WTC11 (cell line): ENCODE results near the gene MRFAP1L1. TPM values are rescaled to one million over a fixed set of nuclear protein-coding genes. Genes with fewer than 3 reads are reported as not detected.
A peak's percentile ranks its signal among the peaks of the same experiment; 100 is the strongest.

Experiments
- ATAC-seq: fragments of 200-7000 bp; cut with Tn5 transposase; 2 replicates; pipeline ENCODE4 v1.10.0; 2021; ENCODE audit warnings: mild to moderate bottlenecking, moderate library complexity
- CTCF ChIA-PET: fragments of 300-600 bp; sonication (Branson Sonifier 250); formaldehyde crosslinking; loops from one replicate; lab custom pipeline; 2021; ENCODE audit warnings: antibody characterized with exemption; lab: Charles Lee
- POLR2A ChIA-PET: fragments of 350-600 bp; sonication (Branson Sonifier 250); formaldehyde crosslinking; loops from one replicate; lab custom pipeline; 2021; ENCODE audit warnings: antibody characterized with exemption; lab: Charles Lee
- DNase-seq: peaks from one replicate; pipeline ENCODE4 v3.0.0; 2021; ENCODE audit warnings: low spot score
- H3K27ac Mint-ChIP-seq: 2 replicates; pipeline ENCODE4 v1.8.0; 2021; ENCODE audit warnings: mixed read lengths
- H3K27me3 Mint-ChIP-seq: 2 replicates; pipeline ENCODE4 v1.8.0; 2021; ENCODE audit warnings: low read depth, mild to moderate bottlenecking, moderate library complexity, mixed read lengths
- H3K36me3 Mint-ChIP-seq: 2 replicates; pipeline ENCODE4 v1.8.0; 2021; ENCODE audit warnings: mixed read lengths
- H3K4me1 Mint-ChIP-seq: 2 replicates; pipeline ENCODE4 v1.8.0; 2022; ENCODE audit warnings: mixed read lengths
- H3K4me3 Mint-ChIP-seq: 2 replicates; pipeline ENCODE4 v1.8.0; 2021; ENCODE audit warnings: mild to moderate bottlenecking, moderate library complexity, mixed read lengths
- H3K9me3 Mint-ChIP-seq: 2 replicates; pipeline ENCODE4 v1.8.0; 2021; ENCODE audit warnings: mixed read lengths
- CBFB ChIP-seq: sonication (generic); formaldehyde crosslinking; IDR thresholded peaks from 2 replicates; pipeline ENCODE4 v1.8.1; 2022; ENCODE audit warnings: mild to moderate bottlenecking, low read depth, missing genetic modification reagents
- CREM ChIP-seq: sonication (generic); formaldehyde crosslinking; IDR thresholded peaks from 2 replicates; pipeline ENCODE4 v1.8.1; 2022; ENCODE audit warnings: mild to moderate bottlenecking, missing genetic modification reagents, moderate library complexity
- ELF4 ChIP-seq: sonication (generic); formaldehyde crosslinking; IDR thresholded peaks from 2 replicates; pipeline ENCODE4 v1.8.1; 2022; ENCODE audit warnings: low read depth, mild to moderate bottlenecking, moderate library complexity, missing genetic modification reagents
- ESRRA ChIP-seq: sonication (generic); formaldehyde crosslinking; IDR thresholded peaks from 2 replicates; pipeline ENCODE4 v1.8.1; 2022; ENCODE audit warnings: mild to moderate bottlenecking, missing genetic modification reagents, borderline replicate concordance
- ETV6 ChIP-seq: sonication (generic); formaldehyde crosslinking; IDR thresholded peaks from 2 replicates; pipeline ENCODE4 v1.8.1; 2022; ENCODE audit warnings: mild to moderate bottlenecking, missing genetic modification reagents
- FOXK1 ChIP-seq: sonication (generic); formaldehyde crosslinking; IDR thresholded peaks from 2 replicates; pipeline ENCODE4 v1.8.0; 2022; ENCODE audit warnings: mild to moderate bottlenecking, moderate library complexity, missing genetic modification reagents
- NR1H2 ChIP-seq: sonication (generic); formaldehyde crosslinking; IDR thresholded peaks from 2 replicates; pipeline ENCODE4 v1.9.0; 2021; ENCODE audit warnings: mild to moderate bottlenecking, moderate library complexity, missing genetic modification reagents
- SMAD4 ChIP-seq: sonication (generic); formaldehyde crosslinking; IDR thresholded peaks from 2 replicates; pipeline ENCODE4 v1.8.0; 2022; ENCODE audit warnings: mild to moderate bottlenecking, missing genetic modification reagents
- SP1 ChIP-seq: sonication (generic); formaldehyde crosslinking; conservative IDR thresholded peaks from 2 replicates; pipeline ENCODE4 v1.8.1; 2022; ENCODE audit warnings: missing genetic modification reagents
- TCF7 ChIP-seq: sonication (generic); formaldehyde crosslinking; IDR thresholded peaks from 2 replicates; pipeline ENCODE4 v1.8.0; 2022; ENCODE audit warnings: mild to moderate bottlenecking, low read depth, missing genetic modification reagents, moderate library complexity
- TEAD4 ChIP-seq: sonication (generic); formaldehyde crosslinking; IDR thresholded peaks from 2 replicates; pipeline ENCODE4 v1.8.0; 2022; ENCODE audit warnings: mild to moderate bottlenecking, missing genetic modification reagents
- ZBTB21 ChIP-seq: sonication (generic); formaldehyde crosslinking; IDR thresholded peaks from 2 replicates; pipeline ENCODE4 v1.8.1; 2023; ENCODE audit warnings: mild to moderate bottlenecking, missing genetic modification reagents, borderline replicate concordance
- ZNF671 ChIP-seq: fragments of 250-450 bp; sonication (Bioruptor Pico); IDR thresholded peaks from 2 replicates; pipeline ENCODE4 v1.8.0; 2021; ENCODE audit warnings: mild to moderate bottlenecking
- total RNA-seq: library from RNA; stranded (reverse); gene quantifications from 3 replicates; pipeline ENCODE4 v1.2.3, GENCODE V29; 2021
- TF ChIP-seq, protein P1 (sequence below): sonication (generic); formaldehyde crosslinking; IDR thresholded peaks from 2 replicates; pipeline ENCODE4 v1.8.0; 2023; ENCODE audit warnings: mild to moderate bottlenecking, missing genetic modification reagents
- TF ChIP-seq, protein P2 (sequence below): sonication (generic); formaldehyde crosslinking; IDR thresholded peaks from 2 replicates; pipeline ENCODE4 v1.8.1; 2023; ENCODE audit warnings: mild to moderate bottlenecking, missing genetic modification reagents
- TF ChIP-seq, protein P3 (sequence below): sonication (generic); formaldehyde crosslinking; IDR thresholded peaks from 2 replicates; pipeline ENCODE4 v1.8.1; 2022; ENCODE audit warnings: missing genetic modification reagents, borderline replicate concordance
- TF ChIP-seq, protein P4 (sequence below): sonication (generic); formaldehyde crosslinking; IDR thresholded peaks from 2 replicates; pipeline ENCODE4 v1.8.1; 2023; ENCODE audit warnings: mild to moderate bottlenecking, missing genetic modification reagents, moderate library complexity
- TF ChIP-seq, protein P5 (sequence below): sonication (generic); formaldehyde crosslinking; IDR thresholded peaks from 2 replicates; pipeline ENCODE4 v1.8.0; 2022; ENCODE audit warnings: mild to moderate bottlenecking, missing genetic modification reagents
- TF ChIP-seq, protein P6 (sequence below): sonication (generic); formaldehyde crosslinking; conservative IDR thresholded peaks from 2 replicates; pipeline ENCODE4 v1.8.1; 2022; ENCODE audit warnings: mild to moderate bottlenecking, missing genetic modification reagents
- TF ChIP-seq, protein P7 (sequence below): sonication (generic); formaldehyde crosslinking; IDR thresholded peaks from 2 replicates; pipeline ENCODE4 v1.8.0; 2022; ENCODE audit warnings: mild to moderate bottlenecking, missing genetic modification reagents
- TF ChIP-seq, protein P8 (sequence below): sonication (generic); formaldehyde crosslinking; IDR thresholded peaks from 2 replicates; pipeline ENCODE4 v1.8.1; 2022; ENCODE audit warnings: mild to moderate bottlenecking, missing genetic modification reagents, moderate library complexity, borderline replicate concordance
- TF ChIP-seq, protein P9 (sequence below): fragments of 250-450 bp; sonication (Bioruptor Pico); IDR thresholded peaks from 2 replicates; pipeline ENCODE4 v1.8.0; 2021; ENCODE audit warnings: mild to moderate bottlenecking

The MRFAP1L1 gene
- total RNA-seq, 1 experiment from 2014 or later, result 54.4 TPM

DNA sequence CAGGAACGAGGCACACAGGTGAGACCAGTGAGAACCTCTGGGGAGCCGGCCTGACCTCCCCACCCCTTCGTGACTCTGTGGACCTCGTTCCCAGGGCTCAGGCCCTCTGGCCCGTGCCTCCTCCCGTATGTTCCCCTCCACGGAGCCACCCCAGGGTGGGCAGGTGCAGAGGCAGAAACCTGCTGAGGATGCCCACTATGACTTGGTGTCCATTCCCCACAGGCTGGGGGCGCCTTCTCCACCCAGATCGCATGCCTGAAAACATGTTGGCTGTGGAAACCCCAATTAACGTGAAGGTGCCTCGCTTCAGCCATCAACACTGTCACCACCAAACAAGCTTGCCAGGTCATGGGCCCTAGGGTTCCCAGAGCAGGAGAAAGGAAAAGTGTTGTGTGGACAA lies 33.3 kb upstream of the MRFAP1L1 start:
- Mint-ChIP-seq H3K27me3 (no peaks in the 10 kb centered on the region), H3K27ac (no peak overlapping the region), H3K4me1 (no peaks in the 10 kb centered on the region), H3K4me3 (no peak overlapping the region), H3K36me3 (no peaks in the 10 kb centered on the region), H3K9me3 (peaks cover 11% of the 10 kb centered on the region)
- CTCF ChIA-PET, result interaction anchor here (0.7 kb wide), 1 partner anchor 1666 kb away, joined by 4 read pairs; no protein-coding TSS in a partner anchor
- DNase-seq, result no peak
- 0 out of 2 replicates have a peak, but pooled peaks have one; percentile 18 for ATAC-seq
- POLR2A ChIA-PET, result no interaction called here
- TF ChIP-seq, protein P1, sequence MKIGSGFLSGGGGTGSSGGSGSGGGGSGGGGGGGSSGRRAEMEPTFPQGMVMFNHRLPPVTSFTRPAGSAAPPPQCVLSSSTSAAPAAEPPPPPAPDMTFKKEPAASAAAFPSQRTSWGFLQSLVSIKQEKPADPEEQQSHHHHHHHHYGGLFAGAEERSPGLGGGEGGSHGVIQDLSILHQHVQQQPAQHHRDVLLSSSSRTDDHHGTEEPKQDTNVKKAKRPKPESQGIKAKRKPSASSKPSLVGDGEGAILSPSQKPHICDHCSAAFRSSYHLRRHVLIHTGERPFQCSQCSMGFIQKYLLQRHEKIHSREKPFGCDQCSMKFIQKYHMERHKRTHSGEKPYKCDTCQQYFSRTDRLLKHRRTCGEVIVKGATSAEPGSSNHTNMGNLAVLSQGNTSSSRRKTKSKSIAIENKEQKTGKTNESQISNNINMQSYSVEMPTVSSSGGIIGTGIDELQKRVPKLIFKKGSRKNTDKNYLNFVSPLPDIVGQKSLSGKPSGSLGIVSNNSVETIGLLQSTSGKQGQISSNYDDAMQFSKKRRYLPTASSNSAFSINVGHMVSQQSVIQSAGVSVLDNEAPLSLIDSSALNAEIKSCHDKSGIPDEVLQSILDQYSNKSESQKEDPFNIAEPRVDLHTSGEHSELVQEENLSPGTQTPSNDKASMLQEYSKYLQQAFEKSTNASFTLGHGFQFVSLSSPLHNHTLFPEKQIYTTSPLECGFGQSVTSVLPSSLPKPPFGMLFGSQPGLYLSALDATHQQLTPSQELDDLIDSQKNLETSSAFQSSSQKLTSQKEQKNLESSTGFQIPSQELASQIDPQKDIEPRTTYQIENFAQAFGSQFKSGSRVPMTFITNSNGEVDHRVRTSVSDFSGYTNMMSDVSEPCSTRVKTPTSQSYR (CRISPR knock-in tag), result no peak
- TF ChIP-seq SP1, result no peak
- TF ChIP-seq CBFB (CRISPR knock-in tag), result no peak
- TF ChIP-seq, protein P2, sequence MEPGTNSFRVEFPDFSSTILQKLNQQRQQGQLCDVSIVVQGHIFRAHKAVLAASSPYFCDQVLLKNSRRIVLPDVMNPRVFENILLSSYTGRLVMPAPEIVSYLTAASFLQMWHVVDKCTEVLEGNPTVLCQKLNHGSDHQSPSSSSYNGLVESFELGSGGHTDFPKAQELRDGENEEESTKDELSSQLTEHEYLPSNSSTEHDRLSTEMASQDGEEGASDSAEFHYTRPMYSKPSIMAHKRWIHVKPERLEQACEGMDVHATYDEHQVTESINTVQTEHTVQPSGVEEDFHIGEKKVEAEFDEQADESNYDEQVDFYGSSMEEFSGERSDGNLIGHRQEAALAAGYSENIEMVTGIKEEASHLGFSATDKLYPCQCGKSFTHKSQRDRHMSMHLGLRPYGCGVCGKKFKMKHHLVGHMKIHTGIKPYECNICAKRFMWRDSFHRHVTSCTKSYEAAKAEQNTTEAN, result no peak
- TF ChIP-seq, protein P3, sequence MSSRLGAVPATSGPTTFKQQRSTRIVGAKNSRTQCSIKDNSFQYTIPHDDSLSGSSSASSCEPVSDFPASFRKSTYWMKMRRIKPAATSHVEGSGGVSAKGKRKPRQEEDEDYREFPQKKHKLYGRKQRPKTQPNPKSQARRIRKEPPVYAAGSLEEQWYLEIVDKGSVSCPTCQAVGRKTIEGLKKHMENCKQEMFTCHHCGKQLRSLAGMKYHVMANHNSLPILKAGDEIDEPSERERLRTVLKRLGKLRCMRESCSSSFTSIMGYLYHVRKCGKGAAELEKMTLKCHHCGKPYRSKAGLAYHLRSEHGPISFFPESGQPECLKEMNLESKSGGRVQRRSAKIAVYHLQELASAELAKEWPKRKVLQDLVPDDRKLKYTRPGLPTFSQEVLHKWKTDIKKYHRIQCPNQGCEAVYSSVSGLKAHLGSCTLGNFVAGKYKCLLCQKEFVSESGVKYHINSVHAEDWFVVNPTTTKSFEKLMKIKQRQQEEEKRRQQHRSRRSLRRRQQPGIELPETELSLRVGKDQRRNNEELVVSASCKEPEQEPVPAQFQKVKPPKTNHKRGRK, result no peak
- TF ChIP-seq, protein P4, sequence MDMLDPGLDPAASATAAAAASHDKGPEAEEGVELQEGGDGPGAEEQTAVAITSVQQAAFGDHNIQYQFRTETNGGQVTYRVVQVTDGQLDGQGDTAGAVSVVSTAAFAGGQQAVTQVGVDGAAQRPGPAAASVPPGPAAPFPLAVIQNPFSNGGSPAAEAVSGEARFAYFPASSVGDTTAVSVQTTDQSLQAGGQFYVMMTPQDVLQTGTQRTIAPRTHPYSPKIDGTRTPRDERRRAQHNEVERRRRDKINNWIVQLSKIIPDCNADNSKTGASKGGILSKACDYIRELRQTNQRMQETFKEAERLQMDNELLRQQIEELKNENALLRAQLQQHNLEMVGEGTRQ (CRISPR knock-in tag), result no peak
- TF ChIP-seq ELF4 (CRISPR knock-in tag), result no peak
- TF ChIP-seq SMAD4 (CRISPR knock-in tag), result no peak
- TF ChIP-seq ETV6 (CRISPR knock-in tag), result no peak
- no peak for TF ChIP-seq ZNF671 (CRISPR knock-in tag)
- TF ChIP-seq, protein P5, sequence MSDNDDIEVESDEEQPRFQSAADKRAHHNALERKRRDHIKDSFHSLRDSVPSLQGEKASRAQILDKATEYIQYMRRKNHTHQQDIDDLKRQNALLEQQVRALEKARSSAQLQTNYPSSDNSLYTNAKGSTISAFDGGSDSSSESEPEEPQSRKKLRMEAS (CRISPR knock-in tag), result no peak
- TF ChIP-seq, protein P6, sequence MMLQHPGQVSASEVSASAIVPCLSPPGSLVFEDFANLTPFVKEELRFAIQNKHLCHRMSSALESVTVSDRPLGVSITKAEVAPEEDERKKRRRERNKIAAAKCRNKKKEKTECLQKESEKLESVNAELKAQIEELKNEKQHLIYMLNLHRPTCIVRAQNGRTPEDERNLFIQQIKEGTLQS (CRISPR knock-in tag), result no peak
- TF ChIP-seq, protein P7, sequence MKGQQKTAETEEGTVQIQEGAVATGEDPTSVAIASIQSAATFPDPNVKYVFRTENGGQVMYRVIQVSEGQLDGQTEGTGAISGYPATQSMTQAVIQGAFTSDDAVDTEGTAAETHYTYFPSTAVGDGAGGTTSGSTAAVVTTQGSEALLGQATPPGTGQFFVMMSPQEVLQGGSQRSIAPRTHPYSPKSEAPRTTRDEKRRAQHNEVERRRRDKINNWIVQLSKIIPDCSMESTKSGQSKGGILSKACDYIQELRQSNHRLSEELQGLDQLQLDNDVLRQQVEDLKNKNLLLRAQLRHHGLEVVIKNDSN (CRISPR knock-in tag), result no peak
- TF ChIP-seq ESRRA (CRISPR knock-in tag), result no peak
- TF ChIP-seq TCF7 (CRISPR knock-in tag), result no peak

DNA sequence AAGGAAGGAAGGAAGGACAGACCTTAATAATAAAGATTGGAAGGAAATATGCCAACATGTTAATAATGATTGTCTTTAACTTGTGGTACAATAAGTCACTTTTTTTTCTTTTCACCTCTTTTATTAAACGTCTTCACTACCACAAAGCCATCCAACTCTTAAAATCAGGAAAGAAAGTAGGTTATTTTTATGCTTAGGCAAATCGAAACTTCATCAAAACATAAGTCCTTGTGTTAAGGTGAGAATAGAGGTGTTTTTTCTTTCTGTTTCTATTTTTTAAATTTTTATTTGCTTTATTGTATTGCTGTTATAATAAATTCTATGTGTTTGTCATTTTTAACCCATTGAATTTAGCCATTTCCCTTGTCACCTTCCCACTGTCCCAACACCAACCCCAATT lies 32.8 kb upstream of the MRFAP1L1 start:
- no peaks in the 10 kb centered on the region for H3K36me3 Mint-ChIP-seq
- ATAC-seq, result no peak
- no peak overlapping the region for H3K27ac Mint-ChIP-seq
- ChIA-PET POLR2A (no interaction called here), CTCF (no interaction called here)
- peaks cover 11% of the 10 kb centered on the region for H3K9me3 Mint-ChIP-seq
- H3K4me3 Mint-ChIP-seq, result no peak overlapping the region
- H3K27me3 Mint-ChIP-seq, result no peaks in the 10 kb centered on the region
- no peak for DNase-seq
- no peaks in the 10 kb centered on the region for H3K4me1 Mint-ChIP-seq
- TF ChIP-seq FOXK1 (CRISPR knock-in tag) (no peak), ZBTB21 (CRISPR knock-in tag) (no peak), CREM (CRISPR knock-in tag) (no peak), NR1H2 (CRISPR knock-in tag) (no peak), TEAD4 (no peak)
- TF ChIP-seq, protein P8, sequence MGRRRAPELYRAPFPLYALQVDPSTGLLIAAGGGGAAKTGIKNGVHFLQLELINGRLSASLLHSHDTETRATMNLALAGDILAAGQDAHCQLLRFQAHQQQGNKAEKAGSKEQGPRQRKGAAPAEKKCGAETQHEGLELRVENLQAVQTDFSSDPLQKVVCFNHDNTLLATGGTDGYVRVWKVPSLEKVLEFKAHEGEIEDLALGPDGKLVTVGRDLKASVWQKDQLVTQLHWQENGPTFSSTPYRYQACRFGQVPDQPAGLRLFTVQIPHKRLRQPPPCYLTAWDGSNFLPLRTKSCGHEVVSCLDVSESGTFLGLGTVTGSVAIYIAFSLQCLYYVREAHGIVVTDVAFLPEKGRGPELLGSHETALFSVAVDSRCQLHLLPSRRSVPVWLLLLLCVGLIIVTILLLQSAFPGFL (CRISPR knock-in tag), result no peak
- TF ChIP-seq, protein P9, sequence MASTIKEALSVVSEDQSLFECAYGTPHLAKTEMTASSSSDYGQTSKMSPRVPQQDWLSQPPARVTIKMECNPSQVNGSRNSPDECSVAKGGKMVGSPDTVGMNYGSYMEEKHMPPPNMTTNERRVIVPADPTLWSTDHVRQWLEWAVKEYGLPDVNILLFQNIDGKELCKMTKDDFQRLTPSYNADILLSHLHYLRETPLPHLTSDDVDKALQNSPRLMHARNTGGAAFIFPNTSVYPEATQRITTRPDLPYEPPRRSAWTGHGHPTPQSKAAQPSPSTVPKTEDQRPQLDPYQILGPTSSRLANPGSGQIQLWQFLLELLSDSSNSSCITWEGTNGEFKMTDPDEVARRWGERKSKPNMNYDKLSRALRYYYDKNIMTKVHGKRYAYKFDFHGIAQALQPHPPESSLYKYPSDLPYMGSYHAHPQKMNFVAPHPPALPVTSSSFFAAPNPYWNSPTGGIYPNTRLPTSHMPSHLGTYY (CRISPR knock-in tag), result no peak
